IMR-90 (cell line): ENCODE measurements around the gene HIGD2B. TPM values are rescaled to one million over a fixed set of nuclear protein-coding genes. Genes with fewer than 3 reads are reported as not detected.

Source experiments
- ATAC-seq: fragments of 200-7000 bp; cut with Tn5 transposase; 2 replicates; pipeline ENCODE4 v1.9.1; 2020; ENCODE audit warnings: low read depth, mild to moderate bottlenecking, moderate library complexity
- BruUV-seq: library from RNA; stranded (reverse); fragments of 400-500 nt; replicated peaks from 2 replicates; lab custom pipeline; 2021; lab: Mats Ljungman, UMichigan
- CTCF ChIA-PET: fragments of 300-600 bp; formaldehyde crosslinking; extraction: SDS; loops from one replicate; lab custom pipeline; 2021; ENCODE audit warnings: antibody characterized with exemption; lab: Yijun Ruan, JAX
- POLR2A ChIA-PET: fragments of 300-600 bp; sonication (Branson Sonifier 250); formaldehyde crosslinking; loops from one replicate; lab custom pipeline; 2022; ENCODE audit warnings: antibody characterized with exemption; ENCODE audit not compliant: unreplicated experiment; lab: Charles Lee
- DNase-seq: peaks from one replicate; pipeline ENCODE4 v3.0.0; 2013
- H2AFZ ChIP-seq: replicated peaks from 2 replicates; pipeline ENCODE3; 2013; ENCODE audit warnings: low read length, mild to moderate bottlenecking; ENCODE audit not compliant: poor library complexity
- H2AK5ac ChIP-seq: 2 replicates; pipeline ENCODE4 v1.6.1; 2013; ENCODE audit warnings: low read depth, low read length, inconsistent platforms
- H2AK9ac ChIP-seq: replicated peaks from 2 replicates; pipeline ENCODE3; 2013; ENCODE audit warnings: mild to moderate bottlenecking, low read depth, low read length, moderate library complexity; ENCODE audit not compliant: poor library complexity
- H2BK120ac ChIP-seq: 2 replicates; pipeline ENCODE4 v1.6.1; 2013; ENCODE audit warnings: low read depth, low read length, inconsistent platforms
- H2BK15ac ChIP-seq: 3 replicates; pipeline ENCODE4 v1.6.1; 2013; ENCODE audit warnings: low read depth, low read length, inconsistent platforms
- H2BK20ac ChIP-seq: 2 replicates; pipeline ENCODE4 v1.6.1; 2013; ENCODE audit warnings: low read depth, mild to moderate bottlenecking, inconsistent platforms, low read length, moderate library complexity
- H2BK5ac ChIP-seq: 2 replicates; pipeline ENCODE4 v1.6.1; 2013; ENCODE audit warnings: mild to moderate bottlenecking, low read depth, low read length, inconsistent platforms; ENCODE audit not compliant: poor library complexity, severe bottlenecking
- H3K14ac ChIP-seq: replicated peaks from 2 replicates; pipeline ENCODE4 v1.6.1; 2013; ENCODE audit warnings: low read depth, low read length, inconsistent platforms
- H3K18ac ChIP-seq: 2 replicates; pipeline ENCODE4 v1.6.1; 2013; ENCODE audit warnings: low read depth, low read length, control low read depth
- H3K23ac ChIP-seq: 2 replicates; pipeline ENCODE4 v1.6.1; 2013; ENCODE audit warnings: low read depth, low read length, inconsistent platforms
- H3K27ac ChIP-seq: 2 replicates; pipeline ENCODE4 v1.5.1; 2013; ENCODE audit warnings: mild to moderate bottlenecking, control low read depth, low read length; ENCODE audit not compliant: insufficient read depth
- H3K27me3 ChIP-seq: 2 replicates; pipeline ENCODE4 v1.6.1; 2013; ENCODE audit warnings: low read length; ENCODE audit not compliant: control insufficient read depth, insufficient read depth
- H3K36me3 ChIP-seq: 2 replicates; pipeline ENCODE4 v1.6.1; 2013; ENCODE audit warnings: low read length, mixed read lengths; ENCODE audit not compliant: control insufficient read depth, insufficient read depth
- H3K4ac ChIP-seq: 2 replicates; pipeline ENCODE4 v1.6.1; 2013; ENCODE audit warnings: low read depth, low read length, inconsistent platforms
- H3K4me1 ChIP-seq: 2 replicates; pipeline ENCODE4 v1.6.1; 2013; ENCODE audit warnings: low read length, mixed read lengths; ENCODE audit not compliant: control insufficient read depth, insufficient read depth
- H3K4me2 ChIP-seq: 2 replicates; pipeline ENCODE4 v1.6.1; 2013; ENCODE audit warnings: low read depth, mild to moderate bottlenecking, control low read depth, low read length, moderate library complexity
- H3K4me3 ChIP-seq: 2 replicates; pipeline ENCODE4 v1.5.1; 2013; ENCODE audit warnings: low read depth, mild to moderate bottlenecking, control low read depth, low read length, moderate library complexity; ENCODE audit not compliant: insufficient read depth
- H3K56ac ChIP-seq: 2 replicates; pipeline ENCODE4 v1.6.1; 2013; ENCODE audit warnings: low read length, inconsistent platforms; ENCODE audit not compliant: insufficient read depth; ENCODE audit errors: extremely low read depth
- H3K79me1 ChIP-seq, 2 experiments: 2 replicates each; pipeline ENCODE4 v1.6.1; 2013; ENCODE audit warnings: low read length in 2 of 2, inconsistent platforms in 1 of 2, low read depth in 1 of 2
- H3K9ac ChIP-seq: 2 replicates; pipeline ENCODE4 v1.6.1; 2013; ENCODE audit warnings: low read depth, low read length, control low read depth
- H3K9me1 ChIP-seq: 2 replicates; pipeline ENCODE4 v1.6.1; 2013; ENCODE audit warnings: low read length, inconsistent platforms; ENCODE audit not compliant: insufficient read depth
- H3K9me3 ChIP-seq: 2 replicates; pipeline ENCODE4 v1.6.1; 2013; ENCODE audit warnings: low read length; ENCODE audit not compliant: control insufficient read depth, insufficient read depth
- H4K20me1 ChIP-seq: 2 replicates; pipeline ENCODE4 v1.6.1; 2013; ENCODE audit warnings: low read length, inconsistent platforms; ENCODE audit not compliant: insufficient read depth
- H4K5ac ChIP-seq: 2 replicates; pipeline ENCODE4 v1.6.1; 2013; ENCODE audit warnings: mild to moderate bottlenecking, low read depth, low read length, control low read depth
- H4K8ac ChIP-seq, 2 experiments: 2 replicates each; pipeline ENCODE4 v1.6.1; 2013; ENCODE audit warnings: low read depth in 2 of 2, low read length in 2 of 2, control low read depth in 1 of 2, inconsistent platforms in 1 of 2
- H4K91ac ChIP-seq: 2 replicates; pipeline ENCODE4 v1.6.1; 2013; ENCODE audit warnings: low read depth, low read length, inconsistent platforms; ENCODE audit not compliant: insufficient read depth
- ELK1 ChIP-seq: fragments of 150-350 bp; IDR thresholded peaks from 2 replicates; pipeline ENCODE4 v1.6.1; 2016; ENCODE audit warnings: low read depth, mild to moderate bottlenecking, low read length, moderate library complexity, borderline replicate concordance
- POLR2A ChIP-seq: IDR thresholded peaks from 2 replicates; pipeline ENCODE4 v1.6.1; 2012; ENCODE audit warnings: mild to moderate bottlenecking, low read depth, low read length
- RAD21 ChIP-seq: IDR thresholded peaks from 2 replicates; pipeline ENCODE4 v1.6.1; 2012; ENCODE audit warnings: low read length, improper control_type of control experiment
- SMC3 ChIP-seq: fragments of 150-350 bp; IDR thresholded peaks from 2 replicates; pipeline ENCODE4 v1.6.1; 2016; ENCODE audit warnings: low read depth, mild to moderate bottlenecking, antibody characterized with exemption, low read length, moderate library complexity
- WGBS, 2 experiments: methylation state at CpG; one replicate each; pipeline versions ENCODE4 v1.1.5 to v1.1.7; 2013; ENCODE audit warnings: missing lambda C conversion rate in 2 of 2; ENCODE audit not compliant: insufficient read length in 1 of 2; ENCODE audit errors: extremely low coverage in 2 of 2; 5-methylcytosine and 5-hydroxymethylcytosine counted together
- dilution Hi-C: fragments of 300-500 bp; cut with HindIII; formaldehyde crosslinking; loops from one replicate; pipeline ENCODE4 v1.14.3; 2018; ENCODE audit warnings: low sequenced_read_pairs; ENCODE audit not compliant: unreplicated experiment
- in situ Hi-C: fragments of 300-500 bp; cut with MboI; formaldehyde crosslinking; loops from 3 replicates; pipeline ENCODE4 v1.14.3; 2019; ENCODE audit warnings: low sequenced_read_pairs, inconsistent platforms, mixed read lengths
- intact Hi-C: fragments of 100-400 bp; cut with micrococcal nuclease; formaldehyde crosslinking; loops from 2 replicates; pipeline ENCODE4 v1.10.0; 2022
- polyA plus RNA-seq, 3 experiments: library from polyadenylated mRNA; depleted of rRNA; stranded (reverse); fragments of >200 nt; gene quantifications; 2 replicates each; pipeline ENCODE4 v1.2.3, GENCODE V29; 2012; ENCODE audit warnings: low replicate concordance in 1 of 3
- total RNA-seq: library from RNA; depleted of rRNA; stranded (reverse); fragments of >200 nt; gene quantifications from 2 replicates; pipeline ENCODE4 v1.2.3, GENCODE V29; 2012

HIGD2B gene
- total and polyA plus RNA-seq, 2 of the 4 experiments (the other 2 are of a cell fraction), result not detected

GRCh38 chr15:72725446-72725845 is 39.5 kb upstream of the HIGD2B start:
- in situ Hi-C loops, result loop anchor here (10.0 kb wide), 1 partner anchor 359 kb away; no protein-coding TSS in a partner anchor
- Histone ChIP-seq H2BK20ac (no peak overlapping the region), H2AK5ac (no peak overlapping the region), H3K4me1 (no peaks in the 10 kb centered on the region), H4K91ac (no peak overlapping the region), H3K4me3 (no peak overlapping the region), H2BK15ac (no peak overlapping the region), H2AFZ (no peak overlapping the region), H3K9me3 (no peaks in the 10 kb centered on the region), H3K14ac (no peak overlapping the region), H4K20me1 (no peaks in the 10 kb centered on the region), H2AK9ac (no peak overlapping the region), H3K23ac (no peak overlapping the region), H4K8ac (no peak overlapping the region), H3K27ac (no peak overlapping the region), H4K5ac (no peak overlapping the region), H2BK5ac (no peak overlapping the region), H3K27me3 (no peaks in the 10 kb centered on the region), H3K79me1 (no peaks in the 10 kb centered on the region), H3K18ac (no peak overlapping the region), H3K9me1 (no peaks in the 10 kb centered on the region), H3K56ac (no peak overlapping the region), H3K4me2 (no peak overlapping the region), H3K4ac (no peak overlapping the region), H2BK120ac (no peak overlapping the region), H3K9ac (no peak overlapping the region), H3K36me3 (no peaks in the 10 kb centered on the region)
- TF ChIP-seq POLR2A, result no peak
- no peak for TF ChIP-seq RAD21
- TF ChIP-seq ELK1, result no peak
- no peak for TF ChIP-seq SMC3
- no peak for ATAC-seq
- ChIA-PET POLR2A (no interaction called here), CTCF (interaction anchor here (0.5 kb wide), 1 partner anchor 266 kb away, joined by 3 read pairs; no protein-coding TSS in a partner anchor)
- BruUV-seq, result no TSS peak
- no peak for DNase-seq
- intact Hi-C loops, result loop anchor here (10.0 kb wide), 1 partner anchor 519 kb away; no protein-coding TSS in a partner anchor
- dilution Hi-C loops, result no loop called here
- WGBS, 2 experiments, result no CpG with 5 or more reads among the region's 3 CpGs
